NCI-H1092 (cell line): ENCODE results near the gene GGT6.

Experiments used
- DNase-seq: peaks from one replicate; lab custom pipeline; 2025; lab: John Stamatoyannopoulos, UW

The GGT6 gene

GRCh38 chr17:4537451-4538235 is 22.7 kb downstream of the GGT6 start:
- no peak for DNase-seq

- DNase-seq, result no peak
These were observed 23.5 kb downstream of the GGT6 start for GRCh38 chr17:4536742-4537411.

GRCh38 chr17:4536259-4536741 is 24.1 kb downstream of the GGT6 start:
- no peak for DNase-seq

- DNase-seq, result no peak
These were observed 24.6 kb downstream of the GGT6 start for GRCh38 chr17:4535667-4536258.

- DNase-seq, result no peak
These were observed 25.3 kb downstream of the GGT6 start for GRCh38 chr17:4534928-4535666.

GRCh38 chr17:4534515-4534914 is 25.9 kb downstream of the GGT6 start:
- no peak for DNase-seq

- no peak for DNase-seq
These were observed 26.6 kb downstream of the GGT6 start for GRCh38 chr17:4533523-4534504.

- no peak for DNase-seq
These were observed 27.4 kb downstream of the GGT6 start for GRCh38 chr17:4532860-4533522.

- no peak for DNase-seq
These were observed 28.2 kb downstream of the GGT6 start for GRCh38 chr17:4531988-4532736.

- no peak for DNase-seq
These were observed 29.3 kb downstream of the GGT6 start for GRCh38 chr17:4530799-4531730.

- no peak for DNase-seq
These were observed 30.7 kb downstream of the GGT6 start for GRCh38 chr17:4529533-4530152.

- no peak for DNase-seq
These were observed 32.7 kb downstream of the GGT6 start for GRCh38 chr17:4527566-4528125.

- DNase-seq, result no peak
These were observed 33.2 kb downstream of the GGT6 start for GRCh38 chr17:4527134-4527533.

- no peak for DNase-seq
These were observed 34.5 kb downstream of the GGT6 start for GRCh38 chr17:4525691-4526397.

GRCh38 chr17:4523946-4524345 is 36.4 kb downstream of the GGT6 start:
- no peak for DNase-seq

GRCh38 chr17:4522661-4523060 is 37.7 kb downstream of the GGT6 start:
- DNase-seq, result no peak

- no peak for DNase-seq
These were observed 39.3 kb downstream of the GGT6 start for GRCh38 chr17:4520894-4521600.
